Cardiac muscle cell (in vitro differentiated cells and primary cell): ENCODE results near the gene HDAC6. TPM values are rescaled to one million over a fixed set of nuclear protein-coding genes. Genes with fewer than 3 reads are reported as not detected.

Experiments
- DNase-seq, 2 donors: peaks; one replicate each; pipeline versions ENCODE4 v3.0.0 to v3.0.0-alpha.2; 2010 to 2017; ENCODE audit warnings: low read depth in 1 of 2, low spot score in 1 of 2
- H3K27ac ChIP-seq: fragments of 200-600 bp; sonication (generic); 2 replicates; pipeline ENCODE4 v1.5.1; 2016
- H3K27me3 ChIP-seq: fragments of 200-600 bp; sonication (generic); 2 replicates; pipeline ENCODE4 v1.6.0; 2016; ENCODE audit warnings: control low read depth
- H3K36me3 ChIP-seq: fragments of 200-600 bp; sonication (generic); 2 replicates; pipeline ENCODE4 v1.5.1; 2016; ENCODE audit warnings: control low read depth
- H3K4me1 ChIP-seq: fragments of 200-600 bp; sonication (generic); 2 replicates; pipeline ENCODE4 v1.8.1; 2017; ENCODE audit warnings: low read depth, mild to moderate bottlenecking, mixed run types
- H3K4me3 ChIP-seq: fragments of 200-600 bp; sonication (generic); 2 replicates; pipeline ENCODE4 v1.5.1; 2016; ENCODE audit warnings: mild to moderate bottlenecking
- H3K9me3 ChIP-seq: fragments of 200-600 bp; sonication (generic); 2 replicates; pipeline ENCODE4 v1.5.1; 2017; ENCODE audit warnings: low read depth, mild to moderate bottlenecking, control low read depth
- polyA plus RNA-seq: library from polyadenylated mRNA; unstranded; fragments of >200 nt; fragmentation: Nextera tagmentation; extraction: Ambion mirVana; gene quantifications from 2 replicates; pipeline ENCODE4 v1.2.1, GENCODE V29; 2016
- total RNA-seq: library from RNA; depleted of rRNA; stranded (reverse); fragments of >200 nt; gene quantifications from 2 replicates; pipeline ENCODE4 v1.2.3, GENCODE V29; 2016
- TF ChIP-seq, protein P1 (sequence below): IDR thresholded peaks from 2 replicates; pipeline ENCODE4 v1.5.1; 2012; ENCODE audit warnings: low read depth, mild to moderate bottlenecking, low read length

HDAC6 gene
- total and polyA plus RNA-seq, 2 experiments from 2014 or later: 114 to 162 TPM

DNA sequence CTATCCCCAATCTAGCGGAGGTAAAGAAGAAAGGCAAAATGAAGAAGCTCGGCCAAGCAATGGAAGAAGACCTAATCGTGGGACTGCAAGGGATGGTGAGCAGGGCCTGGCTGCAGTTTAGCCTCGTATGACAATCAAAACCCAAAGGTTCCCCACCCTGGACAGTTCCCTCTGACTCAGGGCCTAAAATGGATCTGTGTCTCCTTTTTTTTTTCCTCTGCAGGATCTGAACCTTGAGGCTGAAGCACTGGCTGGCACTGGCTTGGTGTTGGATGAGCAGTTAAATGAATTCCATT, 986 bp downstream of the HDAC6 start:
- DNase-seq: no peak
- Histone ChIP-seq H3K36me3 (no peaks in the 10 kb centered on the region), H3K9me3 (no peaks in the 10 kb centered on the region), H3K4me3 (peak overlapping the region; percentile 61), H3K27ac (peak overlapping the region; percentile 100), H3K4me1 (peaks cover 5% of the 10 kb centered on the region), H3K27me3 (no peaks in the 10 kb centered on the region)
- TF ChIP-seq, protein P1, sequence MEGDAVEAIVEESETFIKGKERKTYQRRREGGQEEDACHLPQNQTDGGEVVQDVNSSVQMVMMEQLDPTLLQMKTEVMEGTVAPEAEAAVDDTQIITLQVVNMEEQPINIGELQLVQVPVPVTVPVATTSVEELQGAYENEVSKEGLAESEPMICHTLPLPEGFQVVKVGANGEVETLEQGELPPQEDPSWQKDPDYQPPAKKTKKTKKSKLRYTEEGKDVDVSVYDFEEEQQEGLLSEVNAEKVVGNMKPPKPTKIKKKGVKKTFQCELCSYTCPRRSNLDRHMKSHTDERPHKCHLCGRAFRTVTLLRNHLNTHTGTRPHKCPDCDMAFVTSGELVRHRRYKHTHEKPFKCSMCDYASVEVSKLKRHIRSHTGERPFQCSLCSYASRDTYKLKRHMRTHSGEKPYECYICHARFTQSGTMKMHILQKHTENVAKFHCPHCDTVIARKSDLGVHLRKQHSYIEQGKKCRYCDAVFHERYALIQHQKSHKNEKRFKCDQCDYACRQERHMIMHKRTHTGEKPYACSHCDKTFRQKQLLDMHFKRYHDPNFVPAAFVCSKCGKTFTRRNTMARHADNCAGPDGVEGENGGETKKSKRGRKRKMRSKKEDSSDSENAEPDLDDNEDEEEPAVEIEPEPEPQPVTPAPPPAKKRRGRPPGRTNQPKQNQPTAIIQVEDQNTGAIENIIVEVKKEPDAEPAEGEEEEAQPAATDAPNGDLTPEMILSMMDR: no peak

DNA sequence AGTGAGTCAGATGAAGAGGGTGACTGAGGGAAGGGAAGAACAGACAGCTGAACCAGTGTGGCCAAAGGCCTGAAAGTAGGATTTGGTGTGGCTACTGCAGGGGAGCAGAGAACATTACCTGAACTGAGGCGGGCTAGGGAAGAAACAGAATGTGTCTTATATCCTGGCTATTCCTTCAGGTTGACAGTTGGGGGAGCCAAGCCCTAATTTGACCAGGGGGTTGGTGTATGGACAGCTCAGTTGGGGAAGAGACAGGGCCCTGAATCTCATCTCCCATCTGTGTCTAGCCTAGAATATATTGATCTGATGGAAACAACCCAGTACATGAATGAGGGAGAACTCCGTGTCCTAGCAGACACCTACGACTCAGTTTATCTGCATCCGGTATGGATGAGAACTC, 4.2 kb downstream of the HDAC6 start:
- Histone ChIP-seq H3K4me3 (no peak overlapping the region), H3K27me3 (no peaks in the 10 kb centered on the region), H3K36me3 (no peaks in the 10 kb centered on the region), H3K9me3 (no peaks in the 10 kb centered on the region), H3K4me1 (peaks cover 5% of the 10 kb centered on the region), H3K27ac (no peak overlapping the region)
- no peak for DNase-seq
- TF ChIP-seq, protein P1: no peak

DNA sequence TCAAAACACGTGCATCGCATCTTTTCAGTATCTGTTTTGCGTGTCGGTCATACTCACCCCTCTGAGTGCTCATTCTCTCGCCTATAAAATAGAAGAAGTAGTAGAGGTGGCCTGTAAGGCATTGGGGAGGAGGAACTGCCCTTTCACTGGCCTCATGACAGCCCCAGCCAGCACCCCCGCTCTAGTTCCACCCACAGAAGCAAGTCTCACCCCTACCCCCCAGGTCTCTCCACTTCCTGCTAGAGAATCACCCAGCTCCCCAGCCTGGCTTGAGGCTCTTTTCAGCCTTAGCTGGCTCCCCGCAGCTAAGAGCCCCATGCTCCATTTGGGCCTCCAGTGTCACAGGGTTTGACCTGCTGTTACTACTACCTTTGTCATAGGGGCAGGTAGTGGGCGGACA, 11.8 kb downstream of the HDAC6 start:
- no peak overlapping the region for H3K4me3 ChIP-seq
- TF ChIP-seq, protein P1: no peak
- no peaks in the 10 kb centered on the region for H3K27me3 ChIP-seq
- DNase-seq: no peak
- H3K9me3 ChIP-seq: no peaks in the 10 kb centered on the region
- H3K4me1 ChIP-seq: no peaks in the 10 kb centered on the region
- no peak overlapping the region for H3K27ac ChIP-seq
- peaks cover 3% of the 10 kb centered on the region for H3K36me3 ChIP-seq

DNA sequence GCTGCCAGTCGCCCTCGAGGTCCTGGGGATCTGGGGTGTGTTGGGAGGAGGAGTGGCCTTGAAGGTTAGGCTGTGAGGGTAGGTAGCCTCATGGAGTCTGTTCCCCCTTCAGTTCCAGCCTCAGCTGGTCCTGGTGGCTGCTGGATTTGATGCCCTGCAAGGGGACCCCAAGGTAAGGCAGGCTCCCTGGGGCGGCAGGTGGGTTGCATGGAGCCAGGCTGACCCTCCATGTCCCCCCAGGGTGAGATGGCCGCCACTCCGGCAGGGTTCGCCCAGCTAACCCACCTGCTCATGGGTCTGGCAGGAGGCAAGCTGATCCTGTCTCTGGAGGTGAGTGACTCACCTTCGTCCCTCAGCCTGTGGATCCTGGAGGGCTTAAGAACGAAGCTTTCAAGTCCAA, 12.9 kb downstream of the HDAC6 start:
- TF ChIP-seq, protein P1: no peak
- Histone ChIP-seq H3K27ac (no peak overlapping the region), H3K36me3 (peaks cover 3% of the 10 kb centered on the region), H3K9me3 (no peaks in the 10 kb centered on the region), H3K27me3 (no peaks in the 10 kb centered on the region), H3K4me1 (no peaks in the 10 kb centered on the region), H3K4me3 (no peak overlapping the region)
- DNase-seq: no peak

DNA sequence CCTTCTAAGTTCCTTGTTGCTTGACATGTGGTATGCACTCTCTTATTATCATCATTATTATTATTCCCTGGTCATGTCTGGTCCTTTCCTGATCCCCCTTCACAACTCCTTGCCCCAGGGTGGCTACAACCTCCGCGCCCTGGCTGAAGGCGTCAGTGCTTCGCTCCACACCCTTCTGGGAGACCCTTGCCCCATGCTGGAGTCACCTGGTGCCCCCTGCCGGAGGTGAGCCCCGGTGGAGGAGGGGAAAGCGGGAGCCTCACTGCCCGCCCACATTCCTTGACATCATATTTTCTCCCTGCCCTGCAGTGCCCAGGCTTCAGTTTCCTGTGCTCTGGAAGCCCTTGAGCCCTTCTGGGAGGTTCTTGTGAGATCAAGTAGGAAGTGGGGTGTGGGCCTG, 13.4 kb downstream of the HDAC6 start:
- no peaks in the 10 kb centered on the region for H3K27me3 ChIP-seq
- H3K27ac ChIP-seq: no peak overlapping the region
- H3K9me3 ChIP-seq: no peaks in the 10 kb centered on the region
- peaks cover 3% of the 10 kb centered on the region for H3K36me3 ChIP-seq
- DNase-seq: no peak
- TF ChIP-seq, protein P1: no peak
- no peaks in the 10 kb centered on the region for H3K4me1 ChIP-seq
- H3K4me3 ChIP-seq: no peak overlapping the region
